GM12865 (cell line): ENCODE data around the gene CSRNP3.

ENCODE experiments used
- DNase-seq: peaks from one replicate; pipeline ENCODE4 v3.0.0; 2010; ENCODE audit warnings: low read depth
- H3K4me3 ChIP-seq: 2 replicates; pipeline ENCODE4 v1.5.1; 2011; ENCODE audit warnings: mild to moderate bottlenecking, low read depth, low read length, control low read depth
- TF ChIP-seq, protein P1 (sequence below): IDR thresholded peaks from 2 replicates; pipeline ENCODE4 v1.5.1; 2011; ENCODE audit warnings: low read length, control low read depth, low read depth, inconsistent platforms; ENCODE audit not compliant: insufficient read depth; ENCODE audit errors: missing control alignments

CSRNP3 gene

DNA sequence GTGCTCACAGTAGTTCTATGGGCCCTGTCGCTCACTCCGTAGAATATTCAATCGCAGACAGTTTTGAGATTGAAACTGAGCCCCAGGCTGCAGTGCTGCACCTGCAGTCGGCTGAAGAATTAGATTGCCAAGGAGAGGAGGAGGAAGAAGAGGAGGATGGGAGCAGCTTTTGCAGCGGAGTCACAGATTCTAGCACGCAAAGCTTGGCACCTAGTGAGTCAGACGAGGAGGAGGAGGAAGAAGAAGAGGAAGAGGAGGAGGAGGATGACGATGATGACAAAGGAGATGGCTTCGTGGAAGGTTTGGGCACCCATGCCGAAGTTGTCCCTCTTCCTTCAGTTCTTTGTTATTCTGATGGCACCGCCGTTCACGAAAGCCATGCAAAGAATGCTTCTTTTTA is 209.4 kb downstream of the CSRNP3 start:
- TF ChIP-seq, protein P1, sequence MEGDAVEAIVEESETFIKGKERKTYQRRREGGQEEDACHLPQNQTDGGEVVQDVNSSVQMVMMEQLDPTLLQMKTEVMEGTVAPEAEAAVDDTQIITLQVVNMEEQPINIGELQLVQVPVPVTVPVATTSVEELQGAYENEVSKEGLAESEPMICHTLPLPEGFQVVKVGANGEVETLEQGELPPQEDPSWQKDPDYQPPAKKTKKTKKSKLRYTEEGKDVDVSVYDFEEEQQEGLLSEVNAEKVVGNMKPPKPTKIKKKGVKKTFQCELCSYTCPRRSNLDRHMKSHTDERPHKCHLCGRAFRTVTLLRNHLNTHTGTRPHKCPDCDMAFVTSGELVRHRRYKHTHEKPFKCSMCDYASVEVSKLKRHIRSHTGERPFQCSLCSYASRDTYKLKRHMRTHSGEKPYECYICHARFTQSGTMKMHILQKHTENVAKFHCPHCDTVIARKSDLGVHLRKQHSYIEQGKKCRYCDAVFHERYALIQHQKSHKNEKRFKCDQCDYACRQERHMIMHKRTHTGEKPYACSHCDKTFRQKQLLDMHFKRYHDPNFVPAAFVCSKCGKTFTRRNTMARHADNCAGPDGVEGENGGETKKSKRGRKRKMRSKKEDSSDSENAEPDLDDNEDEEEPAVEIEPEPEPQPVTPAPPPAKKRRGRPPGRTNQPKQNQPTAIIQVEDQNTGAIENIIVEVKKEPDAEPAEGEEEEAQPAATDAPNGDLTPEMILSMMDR: no peak
- no peak for DNase-seq
- H3K4me3 ChIP-seq: no peak overlapping the region

DNA sequence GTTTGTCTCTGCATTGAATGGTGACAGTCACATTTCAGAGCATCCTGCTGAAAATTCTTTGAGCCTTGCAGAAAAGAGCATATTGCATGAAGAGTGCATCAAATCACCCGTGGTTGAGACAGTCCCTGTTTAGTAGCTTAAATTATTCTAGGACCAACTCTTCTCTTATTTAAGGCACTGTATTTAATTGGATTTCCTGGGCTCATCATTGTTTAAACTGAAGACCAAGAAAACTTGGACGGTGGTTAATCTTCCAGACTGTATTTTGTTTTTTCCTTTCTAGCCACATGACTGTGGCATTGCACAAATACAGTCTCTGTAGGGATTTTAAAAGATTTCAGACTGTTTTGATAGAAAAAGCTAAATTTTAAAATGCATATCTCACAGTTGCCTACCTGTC is 210.1 kb downstream of the CSRNP3 start:
- DNase-seq: no peak
- TF ChIP-seq, protein P1: no peak
- H3K4me3 ChIP-seq: no peak overlapping the region

DNA sequence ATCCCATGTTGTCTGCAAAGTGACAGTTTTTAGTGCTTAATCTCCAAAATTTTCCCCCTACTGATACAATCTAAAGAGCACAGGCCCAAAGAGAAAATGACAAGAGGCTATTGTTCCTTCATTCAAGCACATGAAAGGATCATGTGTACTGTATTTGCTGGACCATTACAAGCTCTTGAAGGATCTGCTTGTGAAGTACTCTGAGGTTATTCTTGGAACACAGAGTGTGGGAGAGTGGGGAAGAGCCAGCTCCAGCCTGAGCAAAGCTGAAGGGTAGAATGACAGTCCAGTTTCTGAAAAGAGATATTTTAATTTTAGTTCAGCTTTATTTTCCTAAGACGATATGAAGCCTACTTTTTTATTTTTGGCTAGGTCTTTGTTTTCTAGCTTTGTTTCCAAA is 212.3 kb downstream of the CSRNP3 start:
- no peak for DNase-seq
- TF ChIP-seq, protein P1: no peak
- no peak overlapping the region for H3K4me3 ChIP-seq

DNA sequence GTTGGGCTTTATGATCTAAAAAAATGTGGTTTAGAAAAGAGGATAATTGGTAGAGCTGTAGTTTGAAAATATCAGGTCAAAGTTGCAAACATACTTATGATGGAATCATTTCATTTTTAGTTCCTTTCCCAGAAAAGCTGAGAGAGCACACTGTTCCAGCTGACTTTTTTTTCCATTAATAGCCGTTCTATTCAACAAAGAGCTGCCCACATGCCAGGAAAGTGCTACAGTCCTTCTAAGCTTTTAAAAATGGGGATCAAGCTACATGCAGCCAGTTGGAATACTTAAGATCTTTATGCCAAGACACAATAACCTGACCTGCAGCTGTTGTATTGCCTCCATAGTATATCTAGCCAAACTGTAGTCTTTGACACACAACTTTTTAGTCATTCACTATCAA is 213.0 kb downstream of the CSRNP3 start:
- no peak for DNase-seq
- no peak overlapping the region for H3K4me3 ChIP-seq
- TF ChIP-seq, protein P1: no peak

DNA sequence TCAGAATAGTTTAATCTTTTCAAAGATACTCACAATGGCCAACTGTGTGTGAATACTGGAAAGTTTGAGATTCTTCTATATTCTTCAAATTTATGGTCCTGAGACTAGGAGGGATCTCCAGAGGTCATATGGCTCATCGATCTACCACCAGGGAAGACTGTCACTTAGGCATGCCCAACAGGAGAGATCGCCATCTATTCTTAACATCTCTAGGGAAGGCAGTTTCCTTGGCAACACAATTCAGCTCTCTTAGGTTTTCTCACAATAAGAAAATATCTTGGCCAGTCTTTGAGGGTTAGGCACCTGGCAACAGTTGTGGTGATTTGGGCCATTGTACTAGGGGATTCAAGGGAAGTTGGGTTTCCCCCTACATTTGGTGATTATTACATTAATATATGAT is 217.3 kb downstream of the CSRNP3 start:
- H3K4me3 ChIP-seq: no peak overlapping the region
- no peak for DNase-seq
- TF ChIP-seq, protein P1: no peak

DNA sequence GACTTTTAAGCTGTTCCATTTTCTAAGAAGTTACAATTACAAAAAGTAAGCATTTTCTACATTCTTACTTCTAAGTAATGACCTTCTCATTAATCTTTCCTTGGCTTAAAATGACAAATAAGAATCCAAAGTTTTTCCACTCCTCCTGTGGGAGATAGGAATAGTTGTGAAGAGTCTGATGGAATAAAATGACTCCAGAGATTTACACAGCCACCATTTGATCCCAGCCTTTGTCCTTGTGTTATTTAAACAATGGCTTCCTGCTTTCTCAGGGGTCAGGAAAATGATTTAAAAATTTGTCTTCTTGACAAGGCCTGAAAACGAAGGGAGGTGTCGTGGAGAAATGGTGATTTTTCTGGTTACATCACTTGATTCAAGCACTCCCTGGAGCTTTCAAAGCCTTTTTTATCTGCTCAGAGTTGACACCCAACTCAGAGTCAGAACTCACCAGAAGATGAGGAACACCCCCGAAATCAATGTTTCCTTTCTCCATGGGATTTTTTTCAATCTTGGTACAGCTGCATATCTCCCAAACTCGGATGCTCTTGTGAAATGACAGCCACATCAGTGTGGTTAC is 218.0 kb downstream of the CSRNP3 start:
- H3K4me3 ChIP-seq: no peak overlapping the region
- no peak for DNase-seq
- TF ChIP-seq, protein P1: no peak

DNA sequence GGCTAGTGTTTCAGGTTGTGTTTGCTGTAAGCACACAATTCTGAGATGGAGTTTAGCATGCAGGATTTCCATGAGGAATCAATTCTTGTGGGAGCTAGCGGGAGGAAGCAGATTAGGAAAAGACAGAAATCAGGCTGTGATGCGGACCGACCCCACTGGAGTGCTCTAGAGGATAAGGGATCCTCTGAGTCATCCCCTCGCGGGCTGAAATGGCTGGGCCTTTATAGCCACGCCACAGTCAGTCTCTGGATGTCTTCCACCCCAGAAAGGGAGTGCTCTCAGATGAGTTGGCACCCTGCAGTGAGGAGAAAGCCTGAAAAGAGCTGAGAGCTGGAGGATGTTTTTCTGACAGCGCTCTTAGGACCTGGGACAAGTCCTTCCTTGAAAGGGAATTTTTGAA is 222.1 kb downstream of the CSRNP3 start:
- H3K4me3 ChIP-seq: no peak overlapping the region
- TF ChIP-seq, protein P1: no peak
- no peak for DNase-seq
